Testis (tissue), 2 donors: ENCODE measurements around the gene CYTH4.

Experiments used
- POLR2A ChIP-seq: fragments of 450-650 bp; IDR thresholded peaks from one replicate; pipeline ENCODE4 v1.6.1; 2017; ENCODE audit warnings: antibody characterized with exemption, mild to moderate bottlenecking, moderate library complexity
- TF ChIP-seq, protein P1 (sequence below), 3 experiments: fragments of 450-650 bp in 2 of 3; fragments of 200-600 bp in 1 of 3; sonication (generic) in 1 of 3; IDR thresholded peaks; one replicate each; pipeline ENCODE4 v1.5.1; 2016 to 2019; ENCODE audit warnings: antibody characterized with exemption in 3 of 3, mild to moderate bottlenecking in 2 of 3, moderate library complexity in 1 of 3

DNA sequence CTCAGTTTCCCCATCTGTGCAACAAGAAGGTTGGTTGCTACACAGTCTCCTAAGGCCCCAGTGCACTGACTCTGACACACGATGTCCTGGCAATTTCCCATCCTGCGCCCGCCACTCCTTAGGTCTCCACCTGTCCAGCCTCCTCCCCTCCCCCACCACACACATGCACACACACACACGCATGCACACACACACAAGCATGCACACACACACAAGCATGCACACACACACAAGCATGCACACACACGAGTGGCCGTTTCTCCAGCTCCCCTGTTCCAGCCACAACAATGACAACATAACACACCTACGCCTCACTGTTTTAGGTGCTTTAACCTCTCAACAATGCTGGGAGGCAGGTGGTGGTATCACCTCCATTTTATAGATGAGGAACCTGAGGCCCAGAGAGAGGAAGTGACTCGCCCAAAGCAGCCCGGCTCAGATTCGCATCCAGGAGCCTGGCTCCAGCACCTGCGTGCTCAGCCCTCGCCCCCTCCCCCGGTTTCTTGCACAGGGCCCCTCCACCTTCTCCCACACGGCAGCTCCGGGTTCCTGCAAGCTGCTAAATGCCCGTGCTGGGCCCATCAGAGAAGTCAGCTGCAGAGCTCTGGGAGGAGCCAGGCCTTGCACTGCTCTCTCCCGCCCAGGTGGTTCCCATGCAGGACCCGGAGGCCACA, 13.0 kb downstream of the CYTH4 start:
- TF ChIP-seq, protein P1, sequence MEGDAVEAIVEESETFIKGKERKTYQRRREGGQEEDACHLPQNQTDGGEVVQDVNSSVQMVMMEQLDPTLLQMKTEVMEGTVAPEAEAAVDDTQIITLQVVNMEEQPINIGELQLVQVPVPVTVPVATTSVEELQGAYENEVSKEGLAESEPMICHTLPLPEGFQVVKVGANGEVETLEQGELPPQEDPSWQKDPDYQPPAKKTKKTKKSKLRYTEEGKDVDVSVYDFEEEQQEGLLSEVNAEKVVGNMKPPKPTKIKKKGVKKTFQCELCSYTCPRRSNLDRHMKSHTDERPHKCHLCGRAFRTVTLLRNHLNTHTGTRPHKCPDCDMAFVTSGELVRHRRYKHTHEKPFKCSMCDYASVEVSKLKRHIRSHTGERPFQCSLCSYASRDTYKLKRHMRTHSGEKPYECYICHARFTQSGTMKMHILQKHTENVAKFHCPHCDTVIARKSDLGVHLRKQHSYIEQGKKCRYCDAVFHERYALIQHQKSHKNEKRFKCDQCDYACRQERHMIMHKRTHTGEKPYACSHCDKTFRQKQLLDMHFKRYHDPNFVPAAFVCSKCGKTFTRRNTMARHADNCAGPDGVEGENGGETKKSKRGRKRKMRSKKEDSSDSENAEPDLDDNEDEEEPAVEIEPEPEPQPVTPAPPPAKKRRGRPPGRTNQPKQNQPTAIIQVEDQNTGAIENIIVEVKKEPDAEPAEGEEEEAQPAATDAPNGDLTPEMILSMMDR (IDR thresholded peaks at IDR 0.05): no peak
- TF ChIP-seq POLR2A: no peak
